ENCODE data around the gene UBR4. TPM values are rescaled to one million over a fixed set of nuclear protein-coding genes. Genes with fewer than 3 reads are reported as not detected.

UBR4 gene
- total RNA-seq, 2 experiments from 2014 or later: 116 to 125 TPM

DNA sequence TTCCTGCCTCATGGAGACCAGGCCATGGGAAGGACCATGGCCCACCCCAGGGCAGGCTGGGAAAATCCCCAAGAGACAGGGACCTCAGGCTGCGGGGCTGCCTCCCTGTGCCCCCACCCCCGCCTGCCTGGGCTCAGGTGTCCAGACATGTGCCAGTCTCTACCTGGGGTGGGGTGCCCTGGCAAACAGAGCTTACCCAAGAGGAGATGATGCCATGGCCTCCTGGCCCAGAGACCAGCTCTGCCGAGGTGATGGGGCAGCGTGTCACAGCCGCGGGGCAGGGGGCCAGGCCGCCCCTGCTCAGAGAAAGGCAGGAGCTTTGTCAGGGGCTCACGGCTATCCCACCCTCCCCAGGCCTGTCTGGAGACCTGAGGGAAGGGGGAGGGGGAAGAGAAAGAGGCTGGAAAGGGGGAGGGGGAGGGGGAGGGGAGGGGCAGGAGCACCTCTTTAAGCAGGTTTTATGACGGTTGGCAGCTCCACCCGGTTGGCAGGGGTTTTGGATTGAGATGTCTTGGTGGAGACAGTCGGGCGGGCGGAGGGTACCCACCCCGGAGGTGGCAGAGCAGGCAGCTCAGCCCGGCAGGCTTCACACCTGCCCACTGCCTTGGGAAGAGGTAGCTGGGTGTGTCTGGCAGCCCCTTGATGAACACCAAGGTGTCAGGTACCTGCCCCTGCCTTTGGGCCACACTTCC lies 152.1 kb downstream of the UBR4 start:
- Mint-ChIP-seq H3K27me3 (peaks cover 29% of the 10 kb centered on the region), H3K9me3 (peaks cover 3% of the 10 kb centered on the region), H3K27ac (no peak overlapping the region), H3K4me3 (no peak overlapping the region), H3K4me1 (ENCODE audit: low read depth) (peaks cover 25% of the 10 kb centered on the region), H3K36me3 (ENCODE audit: low read depth) (no peaks in the 10 kb centered on the region)
- peaks cover 21 to 24% of the 10 kb centered on the region in 2 experiments for H3K27me3 ChIP-seq (ENCODE audit: control insufficient read depth in 1 of 2, insufficient read depth in 2 of 2, low read length in 2 of 2)
- intact Hi-C loops (cut with DNase I, micrococcal nuclease): no loop called here
- ATAC-seq (ENCODE audit: poor library complexity) (no peak), DNase-seq (no peak)
- H3K36me3 ChIP-seq (ENCODE audit: insufficient read depth, low read length): no peaks in the 10 kb centered on the region
- peaks cover 0 to 10% of the 10 kb centered on the region in 2 experiments for H3K9me3 ChIP-seq (ENCODE audit: control insufficient read depth in 1 of 2, insufficient read depth in 1 of 2, low read length in 2 of 2)
- POLR2A ChIA-PET: no interaction called here
- CTCF ChIA-PET: no interaction called here
- H3K4me3 ChIP-seq (ENCODE audit: low read length): no peak overlapping the region
- peaks cover 15% of the 10 kb centered on the region for H3K4me1 ChIP-seq (ENCODE audit: insufficient read depth, low read length)
- no peak for TF ChIP-seq CTCF (IDR thresholded peaks at IDR 0.05)
- H3K27ac ChIP-seq (ENCODE audit: low read depth in 1 of 2, low read length in 2 of 2): no peak overlapping the region

GRCh38 chr1:19057182-19057779 lies 152.8 kb downstream of the UBR4 start:
- intact Hi-C loops (cut with DNase I, micrococcal nuclease): no loop called here
- H3K4me1 ChIP-seq (ENCODE audit: insufficient read depth, low read length): peaks cover 10% of the 10 kb centered on the region
- no peak overlapping the region for H3K4me3 ChIP-seq (ENCODE audit: low read length)
- H3K4me1 Mint-ChIP-seq (ENCODE audit: low read depth): peaks cover 25% of the 10 kb centered on the region
- peaks cover 33% of the 10 kb centered on the region for H3K27me3 Mint-ChIP-seq
- no peak for TF ChIP-seq CTCF (IDR thresholded peaks at IDR 0.05)
- H3K9me3 Mint-ChIP-seq: peaks cover 3% of the 10 kb centered on the region
- ATAC-seq (ENCODE audit: poor library complexity) (no peak), DNase-seq (no peak)
- H3K4me3 Mint-ChIP-seq: no peak overlapping the region
- H3K27me3 ChIP-seq (ENCODE audit: control insufficient read depth in 1 of 2, insufficient read depth in 2 of 2, low read length in 2 of 2): peaks cover 21 to 24% of the 10 kb centered on the region in 2 experiments
- H3K9me3 ChIP-seq (ENCODE audit: control insufficient read depth in 1 of 2, insufficient read depth in 1 of 2, low read length in 2 of 2): peaks cover 0 to 4% of the 10 kb centered on the region in 2 experiments
- no peaks in the 10 kb centered on the region for H3K36me3 Mint-ChIP-seq (ENCODE audit: low read depth)
- H3K27ac ChIP-seq (ENCODE audit: low read depth in 1 of 2, low read length in 2 of 2): no peak overlapping the region
- ChIA-PET POLR2A (interaction anchor here (1.4 kb wide), 1 partner anchor 17 kb away, joined by 3 read pairs; no protein-coding TSS in a partner anchor), CTCF (no interaction called here)
- no peak overlapping the region for H3K27ac Mint-ChIP-seq
- H3K36me3 ChIP-seq (ENCODE audit: insufficient read depth, low read length): no peaks in the 10 kb centered on the region

- H3K36me3 Mint-ChIP-seq (ENCODE audit: low read depth): no peaks in the 10 kb centered on the region
- no peak for TF ChIP-seq CTCF (IDR thresholded peaks at IDR 0.05)
- peaks cover 33% of the 10 kb centered on the region for H3K27me3 Mint-ChIP-seq
- H3K9me3 Mint-ChIP-seq: no peaks in the 10 kb centered on the region
- CTCF ChIA-PET: no interaction called here
- H3K4me3 Mint-ChIP-seq: no peak overlapping the region
- POLR2A ChIA-PET: interaction anchor here (1.4 kb wide), 1 partner anchor 19 kb away, joined by 3 read pairs; no protein-coding TSS in a partner anchor
- H3K27ac ChIP-seq (ENCODE audit: low read depth in 1 of 2, low read length in 2 of 2): no peak overlapping the region
- H3K36me3 ChIP-seq (ENCODE audit: insufficient read depth, low read length): no peaks in the 10 kb centered on the region
- peaks cover 21 to 24% of the 10 kb centered on the region in 2 experiments for H3K27me3 ChIP-seq (ENCODE audit: control insufficient read depth in 1 of 2, insufficient read depth in 2 of 2, low read length in 2 of 2)
- H3K4me1 ChIP-seq (ENCODE audit: insufficient read depth, low read length): peaks cover 10% of the 10 kb centered on the region
- H3K9me3 ChIP-seq (ENCODE audit: control insufficient read depth in 1 of 2, insufficient read depth in 1 of 2, low read length in 2 of 2): peaks cover 0 to 2% of the 10 kb centered on the region in 2 experiments
- intact Hi-C loops (cut with DNase I, micrococcal nuclease): no loop called here
- peaks cover 16% of the 10 kb centered on the region for H3K4me1 Mint-ChIP-seq (ENCODE audit: low read depth)
- ATAC-seq (ENCODE audit: poor library complexity): no peak
- H3K4me3 ChIP-seq (ENCODE audit: low read length): no peak overlapping the region
- no peak for DNase-seq
- H3K27ac Mint-ChIP-seq: no peak overlapping the region
Measured at GRCh38 chr1:19055701-19056100, 154.4 kb downstream of the UBR4 start.

Measured in CD4-positive, alpha-beta T cell (primary cell).